ENCODE measurements around the gene FFAR1. TPM values are rescaled to one million over a fixed set of nuclear protein-coding genes. Genes with fewer than 3 reads are reported as not detected.

Gene FFAR1, protein sequence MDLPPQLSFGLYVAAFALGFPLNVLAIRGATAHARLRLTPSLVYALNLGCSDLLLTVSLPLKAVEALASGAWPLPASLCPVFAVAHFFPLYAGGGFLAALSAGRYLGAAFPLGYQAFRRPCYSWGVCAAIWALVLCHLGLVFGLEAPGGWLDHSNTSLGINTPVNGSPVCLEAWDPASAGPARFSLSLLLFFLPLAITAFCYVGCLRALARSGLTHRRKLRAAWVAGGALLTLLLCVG (N-terminal part only)
- not detected for polyA plus RNA-seq

DNA sequence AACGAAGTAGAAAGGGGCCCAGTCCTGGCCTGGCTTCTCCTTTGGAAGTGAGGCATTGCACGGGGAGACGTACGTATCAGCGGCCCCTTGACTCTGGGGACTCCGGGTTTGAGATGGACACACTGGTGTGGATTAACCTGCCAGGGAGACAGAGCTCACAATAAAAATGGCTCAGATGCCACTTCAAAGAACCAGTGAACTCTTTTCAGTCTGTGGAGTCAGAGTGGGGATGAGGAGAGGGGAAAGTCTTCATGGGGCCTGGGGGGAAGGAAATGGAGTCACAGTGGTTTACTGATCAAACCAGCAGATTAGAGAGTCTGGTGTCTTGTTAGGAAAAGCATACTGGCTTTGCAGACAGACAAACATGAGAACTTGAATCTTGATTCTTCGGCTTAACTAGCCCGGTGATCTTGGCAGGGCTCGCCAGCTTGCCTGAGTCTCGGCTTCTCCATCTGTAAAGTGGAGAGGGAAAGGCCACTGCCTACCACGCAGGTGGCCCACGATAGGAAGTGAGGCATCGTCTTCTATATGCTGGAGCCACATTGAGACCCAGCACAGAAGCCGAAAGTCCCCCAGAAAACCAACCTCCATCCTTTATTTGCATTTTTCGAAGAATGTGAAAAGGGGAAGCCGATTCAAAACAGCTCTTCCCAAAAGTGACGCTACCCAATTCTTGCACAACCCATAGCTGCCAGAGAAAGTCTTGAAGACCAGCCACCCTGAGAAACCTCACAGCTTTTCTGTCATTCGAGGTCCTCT is at the start of gene FFAR1:
Gene FFAR1, plus strand, starts transcription at position 732 of the 759 bp plus-strand sequence. CDS start 3,650 bp downstream, outside the sequence.
- Mint-ChIP-seq H3K27me3 (ENCODE audit: low read depth in 3 of 3) (peaks cover 3 to 8% (median 4%) of the 10 kb centered on the region in 3 donors), H3K9me3 (peaks cover 0 to 1% (median 0%) of the 10 kb centered on the region in 6 donors), H3K4me1 (peaks cover 14 to 20% of the 10 kb centered on the region in 2 donors), H3K4me3 (peak within 1 kb of the TSS in 4 of 5 donors; percentile 4 to 53 (median 26)), H3K27ac (peak within 1 kb of the TSS in 2 of 6 donors; percentile 21 to 40), H3K36me3 (no peaks in the 10 kb centered on the region)
- no peak for DNase-seq

DNA sequence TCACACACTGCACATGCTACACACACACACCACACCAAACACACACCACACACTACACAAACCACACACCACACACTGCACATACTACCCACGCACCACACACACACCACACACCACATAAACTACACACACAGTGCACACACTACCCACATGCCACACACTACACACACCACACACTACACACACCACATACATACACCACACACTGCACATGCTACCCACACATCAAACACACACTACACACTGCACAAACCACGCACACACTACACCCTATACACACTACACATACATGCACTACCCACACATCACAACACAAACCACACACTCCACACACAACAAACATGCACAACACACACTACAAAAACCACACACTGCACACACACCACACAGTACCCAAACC is 49.8 kb upstream of the FFAR1 start:
- Mint-ChIP-seq H3K27me3 (ENCODE audit: low read depth in 3 of 3) (peaks cover 0 to 5% (median 0%) of the 10 kb centered on the region in 3 donors), H3K4me1 (peaks cover 0 to 9% of the 10 kb centered on the region in 2 donors), H3K36me3 (no peaks in the 10 kb centered on the region), H3K9me3 (no peaks in the 10 kb centered on the region), H3K27ac (no peak overlapping the region), H3K4me3 (no peak overlapping the region)
- no peak for DNase-seq

DNA sequence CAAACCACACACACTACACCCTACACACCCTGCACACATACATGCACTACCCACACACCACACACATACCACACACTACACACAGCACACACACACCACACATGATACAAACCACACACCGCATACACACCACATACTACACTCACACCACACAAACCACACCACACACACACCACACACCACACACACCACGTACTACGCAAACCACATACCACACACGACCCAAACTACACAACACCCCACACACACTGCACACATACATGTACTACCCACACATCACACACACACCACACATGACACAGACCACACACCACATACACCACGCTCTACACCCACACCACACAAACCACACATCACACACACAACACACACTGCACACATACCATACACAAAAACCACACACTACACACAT is 49.1 kb upstream of the FFAR1 start:
- peaks cover 0 to 9% of the 10 kb centered on the region in 2 donors for H3K4me1 Mint-ChIP-seq
- H3K27me3 Mint-ChIP-seq (ENCODE audit: low read depth in 3 of 3), result peaks cover 0 to 5% (median 0%) of the 10 kb centered on the region in 3 donors
- H3K27ac Mint-ChIP-seq, result no peak overlapping the region
- no peaks in the 10 kb centered on the region for H3K9me3 Mint-ChIP-seq
- H3K36me3 Mint-ChIP-seq, result no peaks in the 10 kb centered on the region
- no peak for DNase-seq
- no peak overlapping the region for H3K4me3 Mint-ChIP-seq

DNA sequence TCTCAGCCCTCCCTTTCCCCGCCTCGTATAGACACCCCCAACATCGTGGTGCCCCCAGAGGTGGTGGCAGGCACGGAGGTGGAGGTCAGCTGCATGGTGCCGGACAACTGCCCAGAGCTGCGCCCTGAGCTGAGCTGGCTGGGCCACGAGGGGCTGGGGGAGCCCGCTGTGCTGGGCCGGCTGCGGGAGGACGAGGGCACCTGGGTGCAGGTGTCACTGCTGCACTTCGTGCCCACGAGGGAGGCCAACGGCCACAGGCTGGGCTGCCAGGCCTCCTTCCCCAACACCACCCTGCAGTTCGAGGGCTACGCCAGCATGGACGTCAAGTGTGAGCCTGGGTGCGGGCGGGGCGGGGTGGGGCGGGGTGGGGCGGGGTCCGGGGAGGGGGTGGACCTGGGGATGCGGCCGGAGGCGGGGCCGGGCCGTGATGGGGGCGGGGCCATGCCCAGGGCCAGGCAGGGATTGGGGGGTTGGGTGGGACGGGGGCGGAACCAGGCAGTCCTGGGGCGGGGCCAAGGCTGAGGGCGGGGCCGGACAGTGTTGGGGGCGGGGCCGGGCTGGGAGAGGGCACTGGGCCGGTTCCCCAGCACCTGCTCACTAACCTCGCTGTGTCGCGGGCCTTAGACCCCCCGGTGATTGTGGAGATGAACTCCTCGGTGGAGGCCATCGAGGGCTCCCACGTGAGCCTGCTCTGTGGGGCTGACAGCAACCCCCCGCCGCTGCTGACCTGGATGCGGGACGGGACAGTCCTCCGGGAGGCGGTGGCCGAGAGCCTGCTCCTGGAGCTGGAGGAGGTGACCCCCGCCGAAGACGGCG is 48.0 kb upstream of the FFAR1 start:
- Mint-ChIP-seq H3K36me3 (no peaks in the 10 kb centered on the region), H3K27me3 (ENCODE audit: low read depth in 3 of 3) (no peaks in the 10 kb centered on the region), H3K4me1 (peaks cover 0 to 9% of the 10 kb centered on the region in 2 donors), H3K27ac (no peak overlapping the region), H3K4me3 (no peak overlapping the region), H3K9me3 (no peaks in the 10 kb centered on the region)
- DNase-seq, result no peak

- H3K27ac Mint-ChIP-seq, result no peak overlapping the region
- H3K36me3 Mint-ChIP-seq, result no peaks in the 10 kb centered on the region
- peaks cover 0 to 9% of the 10 kb centered on the region in 2 donors for H3K4me1 Mint-ChIP-seq
- no peaks in the 10 kb centered on the region for H3K9me3 Mint-ChIP-seq
- H3K27me3 Mint-ChIP-seq (ENCODE audit: low read depth in 3 of 3), result no peaks in the 10 kb centered on the region
- DNase-seq, result no peak
- H3K4me3 Mint-ChIP-seq, result no peak overlapping the region
These were observed 47.4 kb upstream of the FFAR1 start for GRCh38 chr19:35300339-35300649.

DNA sequence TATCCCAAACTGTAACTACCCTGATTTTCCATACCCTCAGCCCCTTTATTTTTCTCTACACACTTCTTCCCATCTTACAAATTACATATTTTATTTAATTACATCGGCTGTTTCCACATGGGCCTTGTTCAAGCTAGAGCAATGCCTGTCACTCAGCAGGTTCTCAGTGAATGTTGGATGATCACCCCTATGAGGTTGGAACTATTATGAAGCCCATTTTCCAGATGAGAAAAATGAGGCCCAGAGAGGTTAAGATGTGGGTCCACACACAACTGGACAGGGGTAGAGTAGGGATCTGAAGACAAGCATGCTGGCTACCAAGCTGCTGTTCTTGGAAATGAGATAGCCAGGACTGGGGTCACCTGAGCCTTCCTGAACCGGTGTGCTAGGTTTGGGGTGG is 45.7 kb upstream of the FFAR1 start:
- Mint-ChIP-seq H3K4me1 (no peaks in the 10 kb centered on the region), H3K9me3 (no peaks in the 10 kb centered on the region), H3K4me3 (no peak overlapping the region), H3K27me3 (ENCODE audit: low read depth in 3 of 3) (peaks cover 0 to 1% (median 0%) of the 10 kb centered on the region in 3 donors), H3K36me3 (no peaks in the 10 kb centered on the region), H3K27ac (no peak overlapping the region)
- DNase-seq, result no peak

DNA sequence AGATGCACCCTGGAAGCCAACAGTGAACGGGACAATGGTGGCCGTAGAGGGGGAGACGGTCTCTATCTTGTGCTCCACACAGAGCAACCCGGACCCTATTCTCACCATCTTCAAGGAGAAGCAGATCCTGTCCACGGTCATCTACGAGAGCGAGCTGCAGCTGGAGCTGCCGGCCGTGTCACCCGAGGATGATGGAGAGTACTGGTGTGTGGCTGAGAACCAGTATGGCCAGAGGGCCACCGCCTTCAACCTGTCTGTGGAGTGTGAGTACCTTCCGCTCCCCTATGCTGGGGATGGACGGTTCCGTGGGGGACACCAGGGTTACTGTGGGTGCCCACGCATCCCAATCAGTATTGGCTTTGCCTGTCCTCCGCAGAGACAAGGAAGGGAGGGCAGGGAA is 45.3 kb upstream of the FFAR1 start:
- Mint-ChIP-seq H3K4me3 (no peak overlapping the region), H3K27ac (no peak overlapping the region), H3K36me3 (no peaks in the 10 kb centered on the region), H3K9me3 (no peaks in the 10 kb centered on the region), H3K27me3 (ENCODE audit: low read depth in 3 of 3) (peaks cover 0 to 1% (median 0%) of the 10 kb centered on the region in 3 donors), H3K4me1 (no peaks in the 10 kb centered on the region)
- no peak for DNase-seq

DNA sequence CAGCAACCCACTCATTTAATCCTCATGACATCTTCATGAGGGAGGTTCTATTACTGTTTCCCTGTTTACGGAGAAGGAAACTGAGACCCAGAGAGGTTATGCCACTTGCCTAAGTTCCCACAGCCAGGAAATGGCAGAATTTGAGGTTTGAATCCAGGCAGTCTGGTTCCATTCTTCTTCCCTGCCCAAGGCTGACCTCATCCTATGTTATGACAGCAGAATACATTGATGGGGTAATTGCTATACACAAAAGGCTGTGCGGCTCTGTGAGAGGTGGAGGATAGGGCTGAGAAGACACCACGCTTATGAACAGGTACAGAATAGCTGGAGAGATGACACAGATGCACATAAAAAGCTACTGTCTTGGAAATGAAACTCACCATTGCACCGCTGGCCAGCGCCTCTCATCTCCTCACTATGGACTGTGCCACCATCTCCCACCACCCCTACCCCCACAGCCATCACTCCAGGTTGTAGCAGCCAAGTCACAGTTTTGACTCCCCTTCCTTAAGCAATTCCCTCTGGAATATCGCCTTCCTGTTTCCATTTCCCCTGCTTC is 44.3 kb upstream of the FFAR1 start:
- no peak for DNase-seq
- Mint-ChIP-seq H3K4me1 (no peaks in the 10 kb centered on the region), H3K4me3 (no peak overlapping the region), H3K36me3 (no peaks in the 10 kb centered on the region), H3K9me3 (no peaks in the 10 kb centered on the region), H3K27me3 (ENCODE audit: low read depth in 3 of 3) (peaks cover 0 to 2% (median 1%) of the 10 kb centered on the region in 3 donors), H3K27ac (no peak overlapping the region)

- Mint-ChIP-seq H3K4me1 (no peaks in the 10 kb centered on the region), H3K27me3 (ENCODE audit: low read depth in 3 of 3) (peaks cover 0 to 5% (median 3%) of the 10 kb centered on the region in 3 donors), H3K27ac (no peak overlapping the region), H3K36me3 (no peaks in the 10 kb centered on the region), H3K4me3 (no peak overlapping the region), H3K9me3 (no peaks in the 10 kb centered on the region)
- DNase-seq, result no peak
These were observed 43.7 kb upstream of the FFAR1 start for GRCh38 chr19:35304036-35304435.

GRCh38 chr19:35305181-35305580 is 42.5 kb upstream of the FFAR1 start:
- Mint-ChIP-seq H3K27ac (no peak overlapping the region), H3K4me1 (no peaks in the 10 kb centered on the region), H3K4me3 (no peak overlapping the region), H3K27me3 (ENCODE audit: low read depth in 3 of 3) (peaks cover 0 to 5% (median 4%) of the 10 kb centered on the region in 3 donors), H3K36me3 (no peaks in the 10 kb centered on the region), H3K9me3 (no peaks in the 10 kb centered on the region)
- no peak for DNase-seq

GRCh38 chr19:35306473-35307246 is 41.0 kb upstream of the FFAR1 start:
- Mint-ChIP-seq H3K27ac (no peak overlapping the region), H3K9me3 (no peaks in the 10 kb centered on the region), H3K27me3 (ENCODE audit: low read depth in 3 of 3) (peaks cover 0 to 9% (median 5%) of the 10 kb centered on the region in 3 donors), H3K4me1 (no peaks in the 10 kb centered on the region), H3K4me3 (no peak overlapping the region), H3K36me3 (no peaks in the 10 kb centered on the region)
- no peak for DNase-seq

- Mint-ChIP-seq H3K4me1 (no peaks in the 10 kb centered on the region), H3K36me3 (no peaks in the 10 kb centered on the region), H3K27me3 (ENCODE audit: low read depth in 3 of 3) (peaks cover 0 to 9% (median 5%) of the 10 kb centered on the region in 3 donors), H3K9me3 (no peaks in the 10 kb centered on the region), H3K4me3 (no peak overlapping the region), H3K27ac (no peak overlapping the region)
- DNase-seq, result no peak
These were observed 39.8 kb upstream of the FFAR1 start for GRCh38 chr19:35307931-35308330.

GRCh38 chr19:35308910-35309309 is 38.8 kb upstream of the FFAR1 start:
- H3K36me3 Mint-ChIP-seq, result no peaks in the 10 kb centered on the region
- no peak overlapping the region for H3K4me3 Mint-ChIP-seq

More at GRCh38 chr19:35308910-35309309, 38.8 kb upstream of the FFAR1 start:
- Mint-ChIP-seq H3K4me1 (no peaks in the 10 kb centered on the region), H3K9me3 (no peaks in the 10 kb centered on the region), H3K27me3 (ENCODE audit: low read depth in 3 of 3) (peaks cover 0 to 9% (median 5%) of the 10 kb centered on the region in 3 donors), H3K27ac (no peak overlapping the region)
- no peak for DNase-seq
